BLaER1 treated with 17β-estradiol and CSF1 and Interleukin-3, amounts not matched to agents 10 nM and 100 nM (cell line): ENCODE data around the gene GALNT2.

ENCODE experiments used
- H3K27ac ChIP-seq, 11 experiments: shearing (Covaris generic); formaldehyde crosslinking; 2 replicates each; pipeline ENCODE4 v1.8.1; 2022
- H3K27me3 ChIP-seq, 11 experiments: shearing (Covaris generic); formaldehyde crosslinking; 2 replicates each; pipeline ENCODE4 v1.8.1; 2022
- H3K36me3 ChIP-seq, 11 experiments: shearing (Covaris generic); formaldehyde crosslinking; 2 replicates each; pipeline ENCODE4 v1.8.1; 2022
- H3K4me1 ChIP-seq, 10 experiments: shearing (Covaris generic); formaldehyde crosslinking; 2 replicates each; pipeline ENCODE4 v1.8.1; 2022
- H3K4me2 ChIP-seq, 11 experiments: shearing (Covaris generic); formaldehyde crosslinking; 2 replicates each; pipeline ENCODE4 v1.8.1; 2022
- H3K4me3 ChIP-seq, 10 experiments: shearing (Covaris generic); formaldehyde crosslinking; 2 replicates each; pipeline ENCODE4 v1.8.1; 2022
- H3K9ac ChIP-seq, 11 experiments: shearing (Covaris generic); formaldehyde crosslinking; 2 replicates each; pipeline ENCODE4 v1.8.1; 2022
- H3K9me3 ChIP-seq, 11 experiments: shearing (Covaris generic); formaldehyde crosslinking; replicated peaks in 1 of 11; 2 replicates each; pipeline ENCODE4 v1.8.1; 2022
- H4K20me1 ChIP-seq, 11 experiments: shearing (Covaris generic); formaldehyde crosslinking; 2 replicates each; pipeline ENCODE4 v1.8.1; 2022
- Cebpa-rat ChIP-seq, 11 experiments: shearing (Covaris generic); IDR thresholded peaks; 2 replicates each; pipeline ENCODE4 v1.8.1; 2022

Gene GALNT2

GRCh38 chr1:230176326-230176725 lies 109.3 kb downstream of the GALNT2 start:
- peaks cover 35 to 71% (median 62%) of the 10 kb centered on the region in 10 experiments for H3K4me1 ChIP-seq
- H3K4me2 ChIP-seq, result peak overlapping the region; percentile 62 to 96 (median 82)
- peak overlapping the region in 2 of 11 experiments; percentile 8 to 34; a peak in 3 of 22 replicates for H3K9ac ChIP-seq
- H3K4me3 ChIP-seq, result peak overlapping the region in 3 of 10 experiments; percentile 41 to 56 (median 47); a peak in 5 of 20 replicates
- H3K27ac ChIP-seq, result peak overlapping the region in 5 of 11 experiments; percentile 18 to 43 (median 30); a peak in 5 of 22 replicates
- H3K27me3 ChIP-seq, result no peaks in the 10 kb centered on the region
- peaks cover 12 to 68% (median 33%) of the 10 kb centered on the region in 11 experiments; a peak in 21 of 22 replicates for H3K36me3 ChIP-seq
- no peak for TF ChIP-seq Cebpa-rat (IDR thresholded peaks at IDR 0.05)
- no peaks in the 10 kb centered on the region for H3K9me3 ChIP-seq
- H4K20me1 ChIP-seq, result peaks cover 0 to 97% (median 45%) of the 10 kb centered on the region in 11 experiments; a peak in 16 of 22 replicates

GRCh38 chr1:230176871-230177411 lies 109.9 kb downstream of the GALNT2 start:
- Histone ChIP-seq H3K4me1 (peaks cover 35 to 69% (median 57%) of the 10 kb centered on the region in 10 experiments), H3K4me3 (peak overlapping the region in 7 of 10 experiments; percentile 11 to 56 (median 39); a peak in 12 of 20 replicates), H4K20me1 (peaks cover 0 to 98% (median 51%) of the 10 kb centered on the region in 11 experiments; a peak in 16 of 22 replicates), H3K9me3 (no peaks in the 10 kb centered on the region), H3K4me2 (peak overlapping the region; percentile 62 to 96 (median 82)), H3K9ac (peak overlapping the region in 5 of 11 experiments; percentile 4 to 32 (median 10); a peak in 5 of 22 replicates), H3K27me3 (no peaks in the 10 kb centered on the region), H3K27ac (peak overlapping the region in 7 of 11 experiments; percentile 5 to 43 (median 28); a peak in 10 of 22 replicates), H3K36me3 (peaks cover 12 to 68% (median 35%) of the 10 kb centered on the region in 11 experiments; a peak in 21 of 22 replicates)
- TF ChIP-seq Cebpa-rat (IDR thresholded peaks at IDR 0.05), result no peak

- H3K27me3 ChIP-seq, result no peaks in the 10 kb centered on the region
- H3K27ac ChIP-seq, result no peak overlapping the region
- peaks cover 0 to 98% (median 66%) of the 10 kb centered on the region in 11 experiments; a peak in 18 of 22 replicates for H4K20me1 ChIP-seq
- TF ChIP-seq Cebpa-rat (IDR thresholded peaks at IDR 0.05), result no peak
- H3K4me1 ChIP-seq, result peaks cover 30 to 61% (median 41%) of the 10 kb centered on the region in 10 experiments
- no peak overlapping the region for H3K9ac ChIP-seq
- no peak overlapping the region for H3K4me2 ChIP-seq
- H3K4me3 ChIP-seq, result no peak overlapping the region
- H3K36me3 ChIP-seq, result peaks cover 12 to 63% (median 35%) of the 10 kb centered on the region in 11 experiments; a peak in 21 of 22 replicates
- H3K9me3 ChIP-seq, result no peaks in the 10 kb centered on the region
Measured at GRCh38 chr1:230179249-230179648, 112.2 kb downstream of the GALNT2 start.

DNA sequence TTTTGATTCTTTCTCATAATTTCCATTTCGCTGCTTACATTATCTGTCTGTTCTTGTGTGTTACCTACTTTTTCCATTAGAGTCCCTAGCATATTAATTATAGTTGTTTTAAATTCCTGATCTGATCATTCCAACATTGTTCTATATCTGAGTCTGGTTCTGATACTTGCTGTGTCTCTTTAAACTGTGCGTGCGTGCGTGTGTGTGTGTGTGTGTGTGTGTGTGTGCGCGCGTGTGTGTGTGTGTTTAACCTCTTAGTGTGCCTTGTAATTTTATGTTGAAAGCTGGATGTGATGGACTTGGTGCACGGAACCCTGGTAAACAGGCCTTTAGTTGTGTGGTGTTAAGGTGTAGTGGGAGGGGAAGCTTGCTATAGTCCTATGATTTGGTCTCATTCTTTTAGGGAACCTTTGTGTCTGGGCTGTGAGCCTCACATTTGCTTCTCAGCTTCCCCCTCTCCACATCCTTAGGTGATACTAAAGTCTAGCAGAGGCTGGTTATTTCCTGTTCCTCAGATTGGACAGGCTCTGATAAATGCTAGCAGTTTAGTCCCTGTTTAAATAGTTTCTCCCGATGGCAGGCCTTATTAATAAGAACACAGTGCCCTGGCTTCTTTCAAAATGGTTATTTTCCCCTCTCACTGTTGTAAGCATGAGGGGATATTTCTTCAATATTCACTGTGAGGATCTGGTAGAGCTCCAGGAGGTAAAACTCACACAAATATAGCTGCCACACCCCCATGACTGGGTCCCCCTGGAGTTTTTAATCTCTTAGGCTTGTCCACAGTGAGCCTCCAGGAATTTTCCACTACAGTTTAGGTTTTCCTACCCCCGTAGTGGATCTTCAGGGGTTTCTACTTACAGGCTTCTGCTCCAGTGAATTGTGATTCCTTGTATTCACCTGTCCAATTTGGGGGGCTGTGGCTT lies 118.3 kb downstream of the GALNT2 start:
- Histone ChIP-seq H3K4me3 (no peak overlapping the region), H3K4me2 (peak overlapping the region; percentile 68 to 92 (median 80)), H4K20me1 (peaks cover 0 to 100% (median 89%) of the 10 kb centered on the region in 11 experiments; a peak in 19 of 22 replicates), H3K9ac (0 out of 22 replicates have a peak overlapping the region, but pooled peaks of 1 of the 11 experiments have one; percentile 0), H3K9me3 (no peaks in the 10 kb centered on the region), H3K4me1 (peaks cover 30 to 83% (median 48%) of the 10 kb centered on the region in 10 experiments), H3K27me3 (no peaks in the 10 kb centered on the region), H3K36me3 (peaks cover 0 to 85% (median 11%) of the 10 kb centered on the region in 11 experiments; a peak in 16 of 22 replicates), H3K27ac (no peak overlapping the region)
- no peak for TF ChIP-seq Cebpa-rat (IDR thresholded peaks at IDR 0.05)

GRCh38 chr1:230186003-230186863 lies 119.2 kb downstream of the GALNT2 start:
- Histone ChIP-seq H3K36me3 (peaks cover 0 to 84% (median 5%) of the 10 kb centered on the region in 11 experiments; a peak in 15 of 22 replicates), H3K4me2 (peak overlapping the region; percentile 68 to 92 (median 80)), H3K4me3 (no peak overlapping the region), H3K4me1 (peaks cover 38 to 92% (median 57%) of the 10 kb centered on the region in 10 experiments), H4K20me1 (peaks cover 0 to 100% (median 91%) of the 10 kb centered on the region in 11 experiments; a peak in 19 of 22 replicates), H3K9me3 (no peaks in the 10 kb centered on the region), H3K27me3 (no peaks in the 10 kb centered on the region), H3K27ac (no peak overlapping the region), H3K9ac (0 out of 22 replicates have a peak overlapping the region, but pooled peaks of 1 of the 11 experiments have one; percentile 0)
- no peak for TF ChIP-seq Cebpa-rat (IDR thresholded peaks at IDR 0.05)

DNA sequence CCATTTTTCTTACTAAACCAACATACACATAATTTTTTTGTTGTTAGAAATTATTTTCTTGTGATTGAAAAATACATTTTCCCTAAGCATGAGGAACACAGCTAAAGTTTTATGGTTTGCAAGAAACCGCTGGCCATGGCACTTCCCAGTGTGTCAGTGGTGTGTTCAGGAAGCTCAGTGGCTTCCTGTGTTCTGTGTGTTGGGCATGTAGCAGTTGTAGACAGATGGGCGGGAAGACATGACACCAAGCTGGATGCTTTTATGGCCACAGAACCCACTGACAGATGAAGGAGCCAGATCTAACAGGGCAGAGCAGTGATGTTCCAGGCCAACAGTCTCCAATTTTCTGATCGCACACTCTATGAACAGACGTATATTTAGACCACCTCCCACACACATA lies 119.8 kb downstream of the GALNT2 start:
- Histone ChIP-seq H3K27me3 (no peaks in the 10 kb centered on the region), H3K36me3 (peaks cover 0 to 86% (median 5%) of the 10 kb centered on the region in 11 experiments; a peak in 13 of 22 replicates), H3K9ac (no peak overlapping the region), H3K4me1 (peaks cover 45 to 98% (median 63%) of the 10 kb centered on the region in 10 experiments), H3K4me3 (no peak overlapping the region), H3K27ac (no peak overlapping the region), H3K9me3 (no peaks in the 10 kb centered on the region), H3K4me2 (peak overlapping the region; percentile 68 to 92 (median 80)), H4K20me1 (peaks cover 0 to 100% (median 91%) of the 10 kb centered on the region in 11 experiments; a peak in 19 of 22 replicates)
- TF ChIP-seq Cebpa-rat (IDR thresholded peaks at IDR 0.05), result no peak

- H3K4me3 ChIP-seq, result 0 out of 20 replicates have a peak overlapping the region, but pooled peaks of 1 of the 10 experiments have one; percentile 14
- peak overlapping the region; percentile 68 to 92 (median 80) for H3K4me2 ChIP-seq
- no peaks in the 10 kb centered on the region for H3K9me3 ChIP-seq
- peaks cover 49 to 100% (median 67%) of the 10 kb centered on the region in 10 experiments for H3K4me1 ChIP-seq
- H4K20me1 ChIP-seq, result peaks cover 0 to 100% (median 96%) of the 10 kb centered on the region in 11 experiments; a peak in 19 of 22 replicates
- H3K27me3 ChIP-seq, result no peaks in the 10 kb centered on the region
- peaks cover 0 to 89% (median 5%) of the 10 kb centered on the region in 11 experiments; a peak in 13 of 22 replicates for H3K36me3 ChIP-seq
- TF ChIP-seq Cebpa-rat (IDR thresholded peaks at IDR 0.05), result no peak
- no peak overlapping the region for H3K9ac ChIP-seq
- H3K27ac ChIP-seq, result 0 out of 22 replicates have a peak overlapping the region, but pooled peaks of 1 of the 11 experiments have one; percentile 5
Measured at GRCh38 chr1:230187290-230187689, 120.3 kb downstream of the GALNT2 start.
